ENCODE measurements around the gene MAGI2.

MAGI2 gene

GRCh38 chr7:78679112-78679876, 774.2 kb downstream of the MAGI2 start:
- DNase-seq (ENCODE audit: low read depth in 1 of 2, low spot score in 1 of 2), result no peak

DNA sequence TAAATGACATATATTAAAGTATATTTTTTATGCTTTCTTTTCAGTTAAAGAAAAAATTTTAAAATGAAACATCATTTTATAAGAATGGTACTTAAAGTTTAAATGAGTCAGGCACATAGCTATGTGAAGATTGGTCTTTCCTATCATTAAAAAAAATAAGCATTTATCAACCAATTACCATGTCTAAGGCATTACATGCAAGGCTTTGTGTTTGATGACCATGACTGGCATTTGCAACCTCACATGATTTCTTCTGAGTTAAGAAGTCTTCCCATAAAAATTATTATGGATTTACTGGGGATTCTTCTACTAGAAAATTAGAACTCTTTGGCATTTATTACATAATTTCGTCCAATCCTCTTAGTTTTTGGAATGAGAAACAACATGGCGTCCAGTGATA, 776.1 kb downstream of the MAGI2 start:
- no peak for DNase-seq (ENCODE audit: low read depth in 1 of 2, low spot score in 1 of 2)

GRCh38 chr7:78675511-78675910, 778.0 kb downstream of the MAGI2 start:
- DNase-seq (ENCODE audit: low read depth in 1 of 2, low spot score in 1 of 2), result no peak

GRCh38 chr7:78673272-78673671, 780.2 kb downstream of the MAGI2 start:
- no peak for DNase-seq (ENCODE audit: low read depth in 1 of 2, low spot score in 1 of 2)

DNA sequence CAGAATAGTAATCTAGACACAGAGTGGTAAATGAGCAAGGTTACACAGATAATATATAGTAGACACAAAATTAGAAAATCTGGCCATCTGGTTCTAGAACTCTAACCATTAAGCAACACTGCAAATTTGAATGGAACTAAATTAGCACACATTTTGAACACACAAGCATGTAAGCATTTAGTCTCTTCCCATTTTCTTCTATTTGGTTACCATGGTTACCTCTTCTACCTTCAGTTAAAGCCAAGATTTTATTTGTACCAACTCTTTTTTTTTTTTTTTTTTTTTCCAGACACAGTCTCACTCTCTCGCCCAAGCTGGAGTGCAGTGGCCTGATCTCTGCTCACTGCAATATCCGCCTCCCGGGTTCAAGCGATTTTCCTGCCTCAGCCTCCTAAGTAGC, 790.5 kb downstream of the MAGI2 start:
- DNase-seq (ENCODE audit: low read depth in 1 of 2, low spot score in 1 of 2), result no peak

GRCh38 chr7:78649976-78650375, 803.5 kb downstream of the MAGI2 start:
- no peak for DNase-seq (ENCODE audit: low read depth in 1 of 2, low spot score in 1 of 2)

- DNase-seq (ENCODE audit: low read depth in 1 of 2, low spot score in 1 of 2), result no peak
Observed at GRCh38 chr7:78649236-78649635, 804.2 kb downstream of the MAGI2 start.

DNA sequence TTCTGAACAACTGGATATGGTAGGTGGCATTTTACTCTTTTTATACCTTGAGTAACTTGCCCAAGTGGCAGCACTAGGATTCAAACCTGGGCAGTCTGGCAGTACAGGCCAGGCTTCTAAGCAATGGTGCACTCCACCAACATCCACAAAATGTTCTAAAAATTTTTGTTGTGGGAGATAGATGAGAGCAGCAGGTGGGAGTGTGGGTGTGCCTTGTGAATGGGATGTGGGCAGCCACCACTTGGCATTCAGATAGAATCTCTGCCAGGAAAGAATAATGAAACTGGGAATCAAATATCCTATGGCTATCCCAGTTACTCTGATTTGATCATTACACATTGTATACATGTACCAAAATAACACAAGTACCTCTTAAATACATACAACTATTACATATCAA, 810.7 kb downstream of the MAGI2 start:
- DNase-seq (ENCODE audit: low read depth in 1 of 2, low spot score in 1 of 2), result no peak

DNA sequence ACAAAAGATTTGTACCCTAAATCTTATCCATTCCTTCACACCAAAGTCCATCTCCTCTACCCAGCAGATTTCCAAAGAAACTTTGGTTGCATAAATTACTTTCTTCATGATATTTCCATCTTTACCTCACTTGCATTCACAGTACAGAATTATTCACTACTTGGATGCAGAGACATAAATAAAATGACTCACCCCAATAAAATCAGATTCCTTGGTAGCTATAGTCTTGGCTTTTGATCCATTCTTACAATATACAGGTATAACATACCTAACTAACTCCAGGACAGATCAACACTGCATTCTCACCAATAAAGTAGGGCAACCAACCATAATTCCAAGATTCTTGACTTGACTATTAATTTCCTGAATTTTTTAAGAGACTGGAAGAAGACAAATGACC, 815.1 kb downstream of the MAGI2 start:
- no peak for DNase-seq (ENCODE audit: low read depth in 1 of 2, low spot score in 1 of 2)

DNA sequence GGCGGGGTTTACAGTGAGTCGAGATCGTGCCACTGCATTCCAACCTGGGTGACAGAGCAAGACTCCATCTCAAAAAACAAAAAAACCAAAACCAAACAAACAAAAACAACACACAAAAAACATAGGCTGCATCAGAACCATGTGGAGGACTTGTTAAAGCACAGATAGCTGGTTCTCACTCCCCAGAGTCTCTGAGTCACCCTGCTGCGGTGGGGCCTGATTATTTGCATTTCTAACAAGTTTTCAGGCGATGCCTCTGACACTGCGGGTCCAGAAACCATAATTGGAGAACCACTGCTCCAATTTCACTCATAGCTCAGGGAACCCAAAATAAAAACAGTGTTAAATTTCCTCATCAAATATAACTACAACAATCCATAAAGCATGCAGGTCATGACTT, 816.7 kb downstream of the MAGI2 start:
- DNase-seq (ENCODE audit: low read depth in 1 of 2, low spot score in 1 of 2), result no peak

GRCh38 chr7:78635026-78635793, 818.3 kb downstream of the MAGI2 start:
- no peak for DNase-seq (ENCODE audit: low read depth in 1 of 2, low spot score in 1 of 2)

GRCh38 chr7:78634093-78634492, 819.4 kb downstream of the MAGI2 start:
- DNase-seq (ENCODE audit: low read depth in 1 of 2, low spot score in 1 of 2), result no peak

DNA sequence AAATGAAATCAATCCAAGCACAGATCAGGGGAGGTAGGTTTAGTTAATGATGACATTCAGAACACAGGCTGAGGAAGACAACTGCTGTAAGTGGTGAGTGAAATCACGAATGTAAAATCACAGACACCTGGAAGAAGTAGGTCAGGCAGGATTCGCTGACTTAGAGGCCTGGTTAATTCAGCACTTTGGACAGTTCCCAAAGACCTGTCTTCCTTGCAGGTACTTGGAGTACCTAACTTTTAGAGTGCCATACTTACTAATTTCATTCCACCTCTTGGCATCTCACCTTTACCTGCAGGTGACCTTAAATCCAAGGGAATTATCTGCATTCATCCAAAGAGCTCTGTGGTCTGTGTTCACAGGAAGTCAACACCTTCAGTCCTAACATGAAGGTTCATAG, 832.5 kb downstream of the MAGI2 start:
- DNase-seq (ENCODE audit: low read depth in 1 of 2, low spot score in 1 of 2), result no peak

DNA sequence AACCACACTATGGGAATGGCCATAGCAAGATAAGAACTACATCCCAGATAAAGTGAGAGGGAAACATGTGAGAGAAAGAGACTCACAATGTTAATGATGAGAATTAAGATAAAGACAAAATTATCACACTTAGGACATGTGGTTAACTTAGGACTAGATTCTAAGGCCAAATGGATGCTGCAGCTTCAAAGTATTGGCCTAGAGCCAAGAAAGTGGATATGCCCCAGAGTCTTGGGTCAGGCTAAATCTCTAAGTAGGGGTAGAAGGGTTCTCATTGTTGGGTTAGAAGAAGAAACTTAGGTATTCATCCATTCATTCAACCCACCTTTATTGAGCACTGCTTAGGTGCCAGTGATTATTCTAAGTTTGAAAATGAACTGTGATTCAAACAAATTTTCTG, 836.9 kb downstream of the MAGI2 start:
- DNase-seq (ENCODE audit: low read depth in 1 of 2, low spot score in 1 of 2), result no peak

DNA sequence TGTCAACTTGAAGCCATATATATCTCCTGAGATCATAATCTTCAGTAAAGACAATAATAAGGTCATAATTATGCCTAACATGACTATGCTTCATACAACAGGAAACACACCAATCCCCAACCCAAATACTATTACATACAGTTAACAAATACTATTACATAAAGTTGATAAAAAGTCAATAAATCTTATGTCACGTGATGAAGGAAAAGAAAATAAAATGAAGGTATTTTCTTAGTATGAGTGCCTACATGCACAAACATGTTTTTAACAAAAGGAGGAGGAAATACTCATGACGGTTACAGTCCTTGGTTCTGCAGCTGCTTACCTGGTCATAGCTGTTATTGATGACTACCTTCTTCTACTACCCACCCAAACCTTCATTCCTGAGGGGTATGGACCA, 844.2 kb downstream of the MAGI2 start:
- no peak for DNase-seq (ENCODE audit: low read depth in 1 of 2, low spot score in 1 of 2)

DNA sequence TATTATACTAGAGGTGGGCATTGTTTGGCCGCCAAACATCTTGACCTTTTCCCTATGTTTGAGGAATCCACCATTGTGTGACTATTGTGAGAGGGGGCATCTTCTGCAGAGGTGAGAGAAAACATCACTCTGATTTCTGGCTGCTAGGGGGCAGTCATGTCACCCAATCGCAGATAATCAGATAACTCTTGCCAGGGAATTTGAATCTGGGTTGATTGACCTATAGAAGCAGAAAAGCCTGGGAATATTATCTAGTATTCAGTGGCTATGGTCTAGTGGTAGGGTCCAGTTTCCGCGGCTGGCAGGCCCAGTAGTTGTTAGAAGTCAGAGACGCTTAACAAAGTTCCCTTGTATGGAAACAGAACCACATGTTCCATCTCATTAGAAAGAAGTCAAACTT, 846.4 kb downstream of the MAGI2 start:
- no peak for DNase-seq (ENCODE audit: low read depth in 1 of 2, low spot score in 1 of 2)

DNA sequence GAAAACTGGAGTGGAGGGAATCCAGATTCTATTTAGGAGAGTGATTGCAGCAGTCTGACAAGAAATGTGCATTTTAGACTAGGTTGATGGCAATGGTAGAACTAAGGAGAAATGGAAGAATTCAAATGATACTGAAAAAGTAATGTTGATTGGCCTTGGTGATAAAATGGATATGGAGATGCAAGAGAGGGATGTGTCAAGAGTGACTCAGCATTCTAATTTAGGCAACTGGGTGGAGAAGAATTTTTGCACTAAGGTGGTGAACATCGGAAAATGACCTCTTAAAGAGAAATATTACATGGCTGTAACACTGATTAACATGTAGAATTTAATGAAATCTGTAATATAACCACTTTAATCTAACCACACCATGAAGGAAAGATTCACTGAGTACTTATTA, 848.3 kb downstream of the MAGI2 start:
- no peak for DNase-seq (ENCODE audit: low read depth in 1 of 2, low spot score in 1 of 2)

DNA sequence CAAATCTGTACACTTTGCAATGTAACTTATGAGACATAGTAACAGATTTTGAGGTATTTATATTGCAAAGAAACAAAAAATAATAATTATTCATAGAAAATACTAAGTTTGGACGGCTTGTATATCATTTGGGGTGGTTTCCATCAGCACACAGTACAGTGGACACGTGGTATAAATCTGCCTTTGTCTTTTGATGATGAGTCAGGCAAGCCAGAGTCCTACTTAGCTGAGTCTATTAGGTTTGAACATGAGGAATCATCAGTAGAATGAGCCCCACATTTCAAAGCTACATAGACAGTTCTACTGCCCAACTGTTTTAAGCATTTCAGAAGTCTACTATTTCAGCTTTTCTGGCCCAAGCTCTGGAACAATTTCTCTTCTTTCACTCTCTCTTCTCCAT, 851.7 kb downstream of the MAGI2 start:
- no peak for DNase-seq (ENCODE audit: low read depth in 1 of 2, low spot score in 1 of 2)

DNA sequence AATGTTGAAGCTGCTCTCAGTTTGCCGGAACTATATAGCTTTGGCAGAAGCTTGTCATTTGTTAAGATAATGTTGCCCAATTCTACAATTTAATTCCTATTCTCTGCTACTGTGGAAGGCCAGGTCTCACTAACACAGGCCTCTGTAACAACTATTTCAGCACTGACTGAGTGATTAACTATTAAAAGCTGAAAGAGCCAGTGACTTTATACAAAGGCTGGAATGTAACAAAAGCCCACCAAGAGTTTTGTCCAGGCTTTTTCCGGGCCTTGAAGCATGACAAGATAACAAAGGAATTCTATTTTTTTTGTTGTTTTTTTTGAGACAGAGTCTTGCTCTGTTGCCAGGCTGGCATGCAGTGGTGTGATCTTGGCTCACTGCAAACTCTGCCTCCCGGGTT, 859.3 kb downstream of the MAGI2 start:
- DNase-seq (ENCODE audit: low read depth in 1 of 2, low spot score in 1 of 2), result no peak

DNA sequence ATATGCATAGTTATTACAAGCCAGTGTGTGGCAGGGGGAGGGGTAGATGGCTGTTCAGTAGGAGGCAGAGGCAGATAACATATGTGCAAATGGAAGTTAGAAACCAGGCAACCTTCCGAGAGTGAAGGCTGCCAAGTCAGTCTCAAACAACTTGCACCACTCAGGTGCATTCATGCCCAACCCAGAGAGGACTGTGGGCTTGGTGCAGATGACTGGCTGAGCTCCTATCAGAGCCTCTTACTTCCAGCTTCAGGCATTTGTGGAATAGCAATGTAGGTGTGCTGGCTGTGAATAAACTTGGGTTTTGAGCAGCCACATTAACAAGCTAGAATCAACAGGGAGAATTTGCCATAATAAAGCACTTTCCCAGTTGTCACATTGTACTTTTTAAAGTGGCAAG, 865.1 kb downstream of the MAGI2 start:
- DNase-seq (ENCODE audit: low read depth in 1 of 2, low spot score in 1 of 2), result no peak

GRCh38 chr7:78587443-78588044, 865.9 kb downstream of the MAGI2 start:
- DNase-seq (ENCODE audit: low read depth in 1 of 2, low spot score in 1 of 2), result no peak

DNA sequence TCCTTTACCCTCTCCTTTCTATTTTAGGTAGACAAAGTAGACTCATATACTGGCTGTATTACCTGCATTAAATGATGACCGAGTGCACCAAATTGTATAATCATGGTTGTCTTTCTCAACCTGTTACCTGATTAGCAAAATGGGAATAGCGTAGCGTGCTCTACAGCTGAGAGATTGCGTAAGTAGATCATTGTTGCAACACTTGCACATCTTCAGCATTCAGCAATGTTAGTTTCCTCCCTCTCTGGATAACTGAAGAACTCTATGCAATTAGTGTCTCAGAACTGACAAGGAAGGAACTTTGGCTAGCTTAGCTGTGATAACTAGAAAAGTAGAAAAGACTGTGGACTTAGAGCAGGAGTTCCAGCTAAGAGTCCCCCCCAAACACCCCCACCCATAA, 867.5 kb downstream of the MAGI2 start:
- no peak for DNase-seq (ENCODE audit: low read depth in 1 of 2, low spot score in 1 of 2)
